Esophagus muscularis mucosa (tissue), 3 donors: ENCODE data around the gene RAB30.

Experiments used
- POLR2AphosphoS5 ChIP-seq, 2 donors: sonication (generic); formaldehyde crosslinking; IDR thresholded peaks; one replicate each; pipeline ENCODE4 v1.6.1; 2017; ENCODE audit warnings: antibody characterized with exemption in 2 of 2
- TF ChIP-seq, protein P1 (sequence below), 3 experiments: fragments of 200-600 bp in 2 of 3; fragments of 450-650 bp in 1 of 3; sonication (generic) in 2 of 3; IDR thresholded peaks; one replicate each; pipeline ENCODE4 v1.5.1; 2017 to 2019; ENCODE audit warnings: antibody characterized with exemption in 3 of 3, mild to moderate bottlenecking in 2 of 3, moderate library complexity in 1 of 3

DNA sequence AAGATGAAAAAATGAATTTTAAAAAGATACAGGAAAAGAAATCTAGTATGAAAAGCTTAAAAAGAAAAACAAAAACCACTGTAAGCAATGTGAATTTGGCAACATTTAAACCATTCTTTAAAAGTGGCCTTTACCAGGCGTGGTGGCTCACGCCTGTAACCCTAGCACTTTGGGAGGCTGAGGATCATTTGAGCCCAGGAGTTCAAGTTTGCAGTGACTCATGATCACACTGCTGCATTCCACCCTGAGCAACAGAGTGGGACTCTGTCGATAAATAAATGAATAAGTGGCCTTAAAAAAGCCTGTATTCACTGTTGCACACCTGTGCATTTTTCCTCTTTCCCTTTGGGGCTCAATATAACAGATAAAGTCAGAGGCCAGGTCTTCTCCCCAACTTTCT, 69.2 kb downstream of the RAB30 start:
- TF ChIP-seq POLR2AphosphoS5 (IDR thresholded peaks at IDR 0.05) = no peak
- TF ChIP-seq, protein P1, sequence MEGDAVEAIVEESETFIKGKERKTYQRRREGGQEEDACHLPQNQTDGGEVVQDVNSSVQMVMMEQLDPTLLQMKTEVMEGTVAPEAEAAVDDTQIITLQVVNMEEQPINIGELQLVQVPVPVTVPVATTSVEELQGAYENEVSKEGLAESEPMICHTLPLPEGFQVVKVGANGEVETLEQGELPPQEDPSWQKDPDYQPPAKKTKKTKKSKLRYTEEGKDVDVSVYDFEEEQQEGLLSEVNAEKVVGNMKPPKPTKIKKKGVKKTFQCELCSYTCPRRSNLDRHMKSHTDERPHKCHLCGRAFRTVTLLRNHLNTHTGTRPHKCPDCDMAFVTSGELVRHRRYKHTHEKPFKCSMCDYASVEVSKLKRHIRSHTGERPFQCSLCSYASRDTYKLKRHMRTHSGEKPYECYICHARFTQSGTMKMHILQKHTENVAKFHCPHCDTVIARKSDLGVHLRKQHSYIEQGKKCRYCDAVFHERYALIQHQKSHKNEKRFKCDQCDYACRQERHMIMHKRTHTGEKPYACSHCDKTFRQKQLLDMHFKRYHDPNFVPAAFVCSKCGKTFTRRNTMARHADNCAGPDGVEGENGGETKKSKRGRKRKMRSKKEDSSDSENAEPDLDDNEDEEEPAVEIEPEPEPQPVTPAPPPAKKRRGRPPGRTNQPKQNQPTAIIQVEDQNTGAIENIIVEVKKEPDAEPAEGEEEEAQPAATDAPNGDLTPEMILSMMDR (IDR thresholded peaks at IDR 0.05) = no peak
